Measurements from ENCODE around the gene CHMP6.
"Not testable (repeated sequence)": the region's sequence is repeated elsewhere in the genome, so short reads cannot be mapped to it uniquely, and the experiment has no call there.

CHMP6 gene

DNA sequence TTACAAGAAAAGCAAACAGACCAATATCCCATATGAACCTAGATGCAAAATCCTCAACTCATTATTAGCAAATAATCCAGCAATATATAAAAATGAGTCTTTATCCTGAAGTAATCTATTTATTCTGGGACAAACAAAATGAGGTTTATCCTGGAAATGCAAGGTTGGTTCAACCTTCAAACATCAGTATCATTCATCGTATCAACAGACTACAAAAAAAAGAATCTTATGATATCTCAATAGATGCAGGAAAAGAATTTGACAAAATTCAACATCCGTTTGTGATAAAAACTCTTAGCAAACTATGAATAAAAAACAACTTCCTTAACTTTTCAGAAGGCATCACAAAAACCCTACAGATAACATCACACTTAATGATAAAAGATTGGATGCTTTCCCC lies 24.9 kb downstream of the CHMP6 start:
- DNase-seq: no peak

GRCh38 chr17:81017330-81017729 lies 25.7 kb downstream of the CHMP6 start:
- not testable (repeated sequence) for DNase-seq

- DNase-seq: peak; percentile 54
These were observed 26.6 kb downstream of the CHMP6 start for GRCh38 chr17:81018044-81018802.

DNA sequence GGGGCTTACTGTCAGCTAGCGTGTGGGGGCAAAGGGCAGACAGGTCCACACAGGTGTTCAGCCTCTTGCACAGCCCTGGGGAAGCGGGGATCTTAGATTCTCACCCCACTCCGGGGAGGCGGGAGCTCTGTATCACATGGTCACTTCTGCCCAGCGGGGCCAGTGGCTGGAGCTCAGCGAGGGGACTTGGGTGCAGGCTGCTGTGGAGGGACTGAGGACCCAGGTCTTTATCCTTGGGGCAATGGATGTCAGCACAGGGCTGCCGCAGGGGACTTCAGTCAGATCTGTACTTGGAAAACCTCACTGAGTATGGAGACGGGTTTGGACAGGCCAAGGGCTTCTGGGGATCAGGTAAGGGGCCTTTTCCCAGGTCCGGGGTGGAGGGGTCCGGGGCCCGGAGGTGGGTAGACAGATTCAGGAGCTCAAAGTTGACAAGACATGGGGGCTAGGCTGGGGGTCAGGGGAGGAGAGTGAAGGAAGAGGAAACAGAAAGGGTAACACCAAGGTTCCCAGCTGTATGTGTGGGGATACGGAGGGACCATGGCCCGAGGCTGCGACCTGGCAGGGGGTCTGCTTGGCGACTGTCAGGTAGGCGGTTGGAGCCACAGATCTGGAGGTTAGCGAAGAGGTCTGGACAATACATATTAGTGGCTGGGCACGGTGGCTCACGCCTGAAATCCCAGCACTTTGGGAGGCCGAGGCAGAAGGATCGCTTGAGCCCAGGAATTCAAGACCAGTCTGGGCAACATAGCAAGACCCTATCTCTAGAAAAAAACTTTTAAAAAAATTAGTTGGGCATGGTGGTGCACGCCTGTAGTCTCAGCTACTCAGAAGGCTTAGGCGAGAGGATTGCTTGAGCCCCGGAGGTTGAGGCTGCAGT lies 28.2 kb downstream of the CHMP6 start:
- no peak for DNase-seq

DNA sequence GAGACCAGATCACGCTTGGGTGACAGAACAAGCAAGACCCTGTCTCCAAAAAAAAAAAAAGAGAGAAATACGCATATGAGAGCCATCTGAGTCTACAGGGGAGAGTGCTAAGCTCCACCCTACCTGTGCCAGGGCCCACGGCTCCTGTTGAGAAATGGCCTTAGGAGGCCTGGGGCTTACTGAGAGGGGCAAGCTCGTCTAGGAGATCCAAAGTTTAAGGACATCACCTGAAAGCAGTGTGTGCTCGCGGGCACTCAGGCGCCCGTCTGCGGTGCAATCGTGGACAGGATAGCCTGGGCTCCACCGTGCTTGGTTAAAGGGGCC lies 28.8 kb downstream of the CHMP6 start:
- DNase-seq: no peak

- DNase-seq: no peak
These were observed 29.3 kb downstream of the CHMP6 start for GRCh38 chr17:81020767-81021497.

DNA sequence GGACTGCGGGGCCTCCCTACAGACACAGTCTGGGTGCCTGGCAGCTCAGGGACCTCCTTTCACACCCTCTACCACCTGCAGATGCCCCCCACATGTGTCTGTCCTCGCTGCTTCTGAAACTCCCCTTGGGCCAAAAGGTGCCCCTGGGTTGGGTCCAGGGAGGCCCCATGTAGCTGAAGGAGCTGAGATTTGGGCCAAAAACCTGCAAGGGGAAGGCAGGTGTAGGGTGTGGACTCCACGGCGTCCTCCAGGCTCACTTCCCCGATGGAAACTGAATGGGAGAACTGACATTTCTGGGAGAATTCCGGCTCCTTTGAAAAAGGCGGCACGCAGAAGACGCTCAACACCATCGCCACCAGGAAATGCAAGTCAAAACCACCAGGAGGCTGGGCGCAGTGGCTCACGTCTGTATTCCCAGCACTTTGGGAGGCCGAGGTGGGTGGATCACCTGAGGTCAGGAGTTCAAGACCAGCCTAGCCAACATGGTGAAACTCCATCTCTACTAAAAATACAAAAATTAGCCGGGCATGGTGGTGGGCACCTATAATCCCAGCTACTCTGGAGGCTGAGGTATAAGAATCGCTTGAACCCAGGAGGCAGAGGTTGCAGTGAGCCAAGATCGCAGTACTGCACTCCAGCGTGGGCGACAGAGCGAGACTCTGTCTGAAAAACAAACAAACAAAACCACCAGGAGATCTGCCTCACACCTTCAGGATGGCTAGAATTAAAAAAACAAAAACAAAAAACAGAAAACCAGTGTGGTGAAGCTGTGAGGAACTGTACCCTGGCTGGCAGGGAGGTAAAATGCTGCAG lies 30.1 kb downstream of the CHMP6 start:
- DNase-seq: no peak

- no peak for DNase-seq
These were observed 30.7 kb downstream of the CHMP6 start for GRCh38 chr17:81022344-81022676.

DNA sequence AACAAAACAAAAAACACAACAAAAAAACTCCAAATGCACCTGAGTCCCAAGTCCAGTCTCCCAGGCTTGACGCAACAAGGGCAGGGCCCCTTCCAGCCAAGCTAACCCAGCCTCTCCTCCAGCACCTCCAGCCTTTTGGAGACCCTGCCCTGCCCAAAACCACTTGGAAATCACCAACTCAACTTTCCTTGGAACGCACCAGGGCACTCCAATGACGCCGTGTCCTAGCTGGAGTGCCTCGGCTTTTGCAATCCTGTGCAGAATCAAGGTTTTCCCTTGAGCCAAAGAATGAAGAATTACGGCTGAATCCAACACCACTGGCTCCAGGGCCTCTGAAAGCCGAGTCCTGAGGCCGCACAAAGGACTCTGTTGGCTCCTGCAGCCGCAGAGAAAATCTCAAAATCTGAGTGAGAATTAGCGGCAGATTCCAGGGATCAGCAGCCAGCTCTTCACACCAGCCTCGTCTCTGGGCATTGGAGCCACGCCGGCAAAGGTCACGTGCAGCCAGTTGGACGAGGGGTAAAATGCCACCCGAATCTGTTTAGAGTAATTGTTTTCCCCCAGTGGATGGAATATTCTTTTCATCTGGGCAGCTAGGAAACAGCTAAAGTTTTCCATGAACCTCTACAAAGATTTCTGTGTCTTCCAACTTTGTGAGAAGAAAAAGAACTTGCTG lies 33.6 kb downstream of the CHMP6 start:
- no peak for DNase-seq

- DNase-seq: no peak
These were observed 34.1 kb downstream of the CHMP6 start for GRCh38 chr17:81025741-81026129.

DNA sequence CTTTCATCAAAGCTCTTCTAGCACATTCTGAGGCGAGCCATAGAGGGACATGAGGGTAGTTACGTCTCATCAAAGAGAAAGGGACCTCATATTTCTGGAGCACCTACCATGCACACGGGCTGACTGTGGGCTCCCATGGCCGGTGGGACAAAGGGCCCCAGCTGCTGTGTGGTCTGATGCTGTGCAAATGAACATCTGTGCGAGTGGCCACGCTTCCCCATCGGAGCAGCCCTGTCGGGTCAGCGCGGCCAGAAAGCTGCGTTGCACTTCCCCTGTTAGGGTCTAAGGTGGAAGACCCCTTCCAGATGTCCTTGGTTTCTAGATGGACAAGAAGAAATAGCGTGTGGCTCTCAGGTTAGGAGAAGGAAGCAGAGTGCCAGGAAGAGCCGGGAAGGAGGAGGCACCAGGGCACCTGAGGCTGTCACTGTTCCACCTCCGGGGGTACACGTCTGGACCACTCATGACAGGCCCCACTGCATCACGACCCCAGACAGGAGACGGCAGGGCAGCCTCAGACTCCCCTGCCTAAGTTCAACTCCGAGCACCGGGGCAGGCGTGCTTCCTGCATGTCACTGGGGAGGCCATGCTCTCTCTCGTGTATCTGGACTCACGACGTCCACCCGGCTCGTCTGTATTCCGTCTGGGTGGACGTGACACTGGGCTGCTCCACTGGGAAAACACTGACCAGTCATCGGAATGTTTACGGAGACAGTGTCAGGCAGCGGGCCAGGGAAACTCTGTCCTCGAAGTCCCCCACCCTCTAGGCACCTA lies 34.8 kb downstream of the CHMP6 start:
- DNase-seq: no peak

- DNase-seq: no peak
These were observed 35.4 kb downstream of the CHMP6 start for GRCh38 chr17:81027038-81027437.

DNA sequence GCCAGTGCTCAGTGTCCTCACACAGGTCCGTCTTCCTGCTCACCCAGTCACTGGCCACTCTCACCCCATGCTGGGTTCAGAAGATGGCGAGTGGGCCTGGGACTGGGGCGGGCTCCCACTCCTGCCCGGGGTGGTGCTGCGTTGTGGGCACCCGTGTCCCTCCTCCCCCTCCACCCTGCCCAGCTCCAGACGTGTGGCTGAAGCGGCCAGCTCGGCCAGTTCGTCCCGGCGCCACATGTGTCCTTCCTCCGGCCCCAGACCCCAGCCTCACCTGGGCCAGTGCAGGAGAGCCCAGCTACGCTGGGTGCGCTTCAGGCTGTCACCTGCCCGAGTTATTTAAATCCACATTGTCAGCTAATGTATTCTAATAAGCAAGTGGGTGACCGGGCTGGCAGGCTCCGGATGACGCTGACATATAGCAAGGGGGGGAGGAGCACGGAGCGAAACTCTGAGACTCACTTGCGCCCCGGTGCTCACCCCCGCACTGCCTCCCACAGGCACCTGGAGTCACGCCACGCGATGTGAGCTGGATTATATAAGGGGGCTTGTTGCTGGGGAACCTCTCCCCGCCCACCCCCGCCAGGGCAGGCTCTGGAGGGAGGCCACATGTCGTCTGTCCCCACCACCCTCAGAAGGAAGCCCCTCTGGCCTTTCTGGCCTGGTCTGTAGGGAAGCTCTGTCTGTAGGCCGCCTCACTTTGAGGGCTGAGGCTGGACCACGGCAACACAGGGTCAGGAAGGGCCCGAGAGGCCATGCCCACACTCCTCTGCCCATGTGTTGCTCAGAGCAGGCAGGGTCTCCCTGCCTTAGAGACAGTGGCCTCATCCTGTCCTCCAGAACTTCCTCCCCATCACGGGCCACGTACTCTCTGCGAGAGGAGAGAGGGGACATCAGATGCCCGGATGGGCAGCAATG lies 36.2 kb downstream of the CHMP6 start:
- DNase-seq: no peak

DNA sequence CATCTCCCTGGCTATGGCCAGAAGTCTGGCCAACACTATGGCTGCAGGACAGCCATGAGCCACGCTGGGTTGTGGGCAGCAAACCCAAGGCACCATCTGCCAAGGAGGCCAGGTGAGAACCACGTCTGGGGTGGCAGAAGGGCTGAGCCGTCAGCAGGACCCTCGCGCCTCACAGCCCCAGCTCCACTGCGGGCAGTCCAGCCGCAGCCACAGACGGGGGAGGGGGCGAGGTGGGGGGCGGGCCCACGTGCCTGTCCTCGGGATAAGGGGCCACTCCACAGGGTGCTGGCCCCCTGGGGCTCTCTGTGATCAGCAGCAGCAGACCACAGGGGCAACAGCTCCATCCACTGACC lies 36.8 kb downstream of the CHMP6 start:
- DNase-seq: no peak

DNA sequence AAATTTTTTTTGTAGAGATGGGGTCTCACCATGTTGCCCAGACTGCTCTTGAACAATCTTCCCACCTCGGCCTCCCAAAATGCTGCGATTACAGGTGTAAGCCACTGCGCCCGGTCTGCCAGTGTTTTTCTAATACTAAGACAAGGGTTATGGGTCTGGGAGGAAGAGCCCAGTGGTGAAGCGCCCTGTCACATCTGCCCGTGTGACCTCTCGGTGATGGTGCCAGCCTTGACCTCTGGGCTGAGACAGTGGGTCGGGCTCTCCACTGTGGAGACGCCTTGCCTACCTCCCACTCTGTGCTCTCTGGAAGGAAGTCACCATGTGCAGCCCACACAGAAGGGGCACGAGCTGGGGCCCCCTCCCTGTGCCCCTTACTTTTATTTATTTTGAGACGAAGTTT lies 38.2 kb downstream of the CHMP6 start:
- DNase-seq: no peak

DNA sequence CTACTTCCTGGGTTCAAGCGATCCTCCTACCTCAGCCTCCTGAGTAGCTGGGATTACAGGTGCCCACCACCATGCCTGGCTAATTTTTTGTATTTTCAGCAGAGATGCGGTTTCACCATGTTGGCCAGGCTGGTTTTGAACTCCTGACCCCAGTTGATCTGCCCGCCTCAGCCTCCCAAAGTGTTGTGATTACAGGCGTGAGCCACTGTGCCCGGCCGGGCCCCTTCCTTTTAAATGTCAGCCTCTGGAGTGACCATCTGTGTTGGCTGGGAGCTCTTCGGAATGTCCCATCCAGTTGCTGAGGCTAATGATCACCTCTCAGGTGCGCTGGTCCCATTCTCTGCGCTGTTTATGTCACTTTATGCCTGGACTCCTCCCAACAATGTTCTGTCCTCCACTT lies 38.7 kb downstream of the CHMP6 start:
- DNase-seq: not testable (repeated sequence)

DNA sequence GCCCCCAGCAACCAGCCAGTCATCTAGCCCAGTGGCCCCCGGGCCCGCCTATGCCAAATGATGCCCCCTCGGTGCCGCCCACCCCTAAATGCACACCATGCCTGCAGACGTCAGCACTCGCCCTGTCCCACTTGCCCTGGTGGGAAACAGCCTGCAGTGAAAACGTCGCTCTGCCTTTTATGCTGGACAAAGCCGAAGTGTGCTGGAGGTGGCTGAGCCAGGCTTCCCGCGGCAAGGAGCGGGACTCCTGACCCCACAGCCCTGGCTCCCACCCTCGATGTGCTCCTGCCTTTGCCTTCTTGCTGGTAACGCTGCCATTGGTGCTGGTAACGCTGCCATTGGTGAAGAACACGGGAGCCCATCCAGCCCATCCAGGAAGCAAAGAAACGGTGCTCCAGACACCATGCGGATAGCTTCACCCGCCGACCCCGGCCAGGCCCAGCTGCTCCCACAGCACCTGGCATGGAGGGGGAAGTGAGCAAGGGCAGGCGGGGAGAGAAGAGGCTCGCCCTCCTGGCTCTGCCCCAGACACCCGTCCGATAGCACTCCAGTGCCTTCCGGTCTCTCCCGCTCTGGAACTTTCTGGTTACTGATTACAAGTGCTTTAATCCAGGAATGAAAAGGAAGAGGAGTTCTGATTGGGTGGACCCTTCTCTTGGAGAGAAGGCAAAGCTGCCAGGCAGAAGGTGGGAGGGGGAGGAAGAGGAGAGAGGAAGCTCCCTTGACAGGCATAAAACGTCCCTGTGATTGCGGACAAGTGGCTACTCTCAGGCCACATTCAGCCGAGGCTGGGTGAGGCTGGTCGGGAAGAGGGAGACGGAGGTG lies 39.3 kb downstream of the CHMP6 start:
- no peak for DNase-seq

DNA sequence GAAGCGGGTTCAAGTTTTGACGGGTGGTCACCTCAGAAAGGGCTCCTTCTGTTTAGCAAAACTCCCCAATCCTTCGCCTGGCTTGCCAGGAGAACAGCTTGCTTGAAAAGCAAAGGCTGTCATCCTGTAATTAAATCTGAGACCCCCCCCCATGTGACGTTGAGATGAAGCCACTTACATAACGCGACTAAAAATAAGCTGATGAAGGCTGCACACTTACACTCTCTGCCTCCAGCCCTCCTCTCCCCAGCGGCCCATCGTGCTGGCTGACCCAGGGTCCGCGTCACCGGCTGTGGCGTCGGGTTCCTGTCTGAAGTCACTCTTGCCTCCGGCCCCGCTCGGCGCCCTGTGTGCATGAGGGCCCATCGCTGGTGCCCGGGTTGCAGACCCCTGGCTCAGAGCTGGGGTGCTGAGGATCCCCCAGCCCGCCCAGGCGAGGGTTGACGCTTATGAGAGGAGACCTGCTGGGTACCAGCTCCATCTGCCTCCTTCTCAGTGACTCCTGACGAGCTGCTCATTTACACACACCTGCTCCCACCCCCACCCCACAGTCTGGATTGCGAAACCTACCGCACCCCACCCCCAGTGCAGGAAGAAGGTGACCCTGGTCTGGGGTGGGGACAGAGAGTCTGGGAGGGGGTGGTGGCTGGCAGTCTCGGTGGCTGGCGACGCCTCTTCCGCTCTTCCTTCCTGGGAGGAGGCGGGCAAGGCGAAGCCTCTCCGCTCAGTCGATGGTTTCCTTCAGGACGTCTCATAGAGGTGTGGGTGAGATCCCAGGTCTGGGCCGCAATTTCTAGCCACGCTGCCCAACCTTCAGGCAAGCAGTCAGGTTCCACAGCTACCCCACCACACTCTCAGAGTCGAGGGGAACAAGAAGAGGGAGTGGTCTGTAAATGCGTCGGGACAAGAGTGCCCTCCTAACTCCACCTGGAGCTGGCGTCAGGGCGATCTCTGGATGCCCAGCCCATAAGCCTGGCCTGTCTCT lies 40.2 kb downstream of the CHMP6 start:
- DNase-seq: no peak
